ENCODE measurements around the gene IMMT.

- TF ChIP-seq CTCF (IDR thresholded peaks at IDR 0.05): no peak
- TF ChIP-seq POLR2A (IDR thresholded peaks at IDR 0.05): no peak
These were observed 32.4 kb upstream of the IMMT start for GRCh38 chr2:86227685-86228084.
